OCI-LY3 (cell line): ENCODE measurements around the gene ABHD17C.

Experiments used
- H2AFZ ChIP-seq: fragments of 200-600, 300-600 bp; shearing (Covaris generic); 2 replicates; pipeline ENCODE4 v1.6.0; 2014; ENCODE audit warnings: antibody characterized with exemption, low read depth, low read length
- H3K27ac ChIP-seq: fragments of 200-600, 300-600 bp; sonication (generic); 2 replicates; pipeline ENCODE4 v1.5.1; 2014; ENCODE audit warnings: mild to moderate bottlenecking, low read length, moderate library complexity, mixed read lengths
- H3K27me3 ChIP-seq: fragments of 200-600, 300-600 bp; sonication (generic); 2 replicates; pipeline ENCODE4 v1.6.1; 2014; ENCODE audit warnings: low read depth, low read length, mixed read lengths
- H3K36me3 ChIP-seq: fragments of 200-600, 300-600 bp; sonication (generic); replicated peaks from 2 replicates; pipeline ENCODE3; 2014; ENCODE audit warnings: low read depth, low read length, mixed read lengths
- H3K4me1 ChIP-seq: fragments of 300-600, 200-600 bp; sonication (generic); 2 replicates; pipeline ENCODE4 v1.6.1; 2014; ENCODE audit warnings: low read length, mixed read lengths
- H3K4me2 ChIP-seq: fragments of 200-600, 300-600 bp; sonication (generic); 2 replicates; pipeline ENCODE4 v1.6.1; 2014; ENCODE audit warnings: low read length, mixed read lengths
- H3K4me3 ChIP-seq: fragments of 300-600, 200-600 bp; sonication (generic); 2 replicates; pipeline ENCODE4 v1.5.1; 2014; ENCODE audit warnings: antibody characterized with exemption, mild to moderate bottlenecking, low read length, moderate library complexity
- H3K79me2 ChIP-seq: fragments of 300-600, 200-600 bp; shearing (Covaris generic); 2 replicates; pipeline ENCODE4 v1.6.1; 2014; ENCODE audit warnings: mild to moderate bottlenecking, low read length, mixed read lengths
- H3K9ac ChIP-seq: fragments of 300-600, 200-600 bp; shearing (Covaris generic); 2 replicates; pipeline ENCODE4 v1.6.0; 2014; ENCODE audit warnings: mild to moderate bottlenecking, low read length, moderate library complexity
- H3K9me3 ChIP-seq: fragments of 200-600, 300-600 bp; shearing (Covaris generic); 2 replicates; pipeline ENCODE4 v1.6.1; 2014; ENCODE audit warnings: low read length, mixed read lengths; ENCODE audit not compliant: insufficient read depth
- H4K20me1 ChIP-seq: fragments of 200-600, 300-600 bp; sonication (generic); 2 replicates; pipeline ENCODE4 v1.6.1; 2016; ENCODE audit warnings: low read length, mixed read lengths; ENCODE audit not compliant: insufficient read depth
- CTCF ChIP-seq: fragments of 200-600, 300-600 bp; sonication (generic); IDR thresholded peaks from 2 replicates; pipeline ENCODE4 v1.5.1; 2014; ENCODE audit warnings: antibody characterized with exemption, low read length, low read depth
- EZH2phosphoT487 ChIP-seq: fragments of 200-600 bp; shearing (Covaris generic); IDR thresholded peaks from 2 replicates; pipeline ENCODE4 v1.6.1; 2018; ENCODE audit warnings: antibody characterized with exemption, mixed run types, low read depth

The ABHD17C gene

GRCh38 chr15:80739919-80740318 lies 44.8 kb downstream of the ABHD17C start:
- Histone ChIP-seq H3K36me3 (no peaks in the 10 kb centered on the region), H3K27ac (no peak overlapping the region), H2AFZ (no peak overlapping the region), H4K20me1 (peaks cover 44% of the 10 kb centered on the region), H3K4me1 (no peaks in the 10 kb centered on the region), H3K9me3 (no peaks in the 10 kb centered on the region), H3K4me2 (no peak overlapping the region), H3K4me3 (no peak overlapping the region), H3K9ac (no peak overlapping the region), H3K27me3 (no peaks in the 10 kb centered on the region), H3K79me2 (peaks cover 67% of the 10 kb centered on the region)
- TF ChIP-seq EZH2phosphoT487 (no peak), CTCF (no peak)

GRCh38 chr15:80742081-80742480 lies 47.0 kb downstream of the ABHD17C start:
- Histone ChIP-seq H3K36me3 (no peaks in the 10 kb centered on the region), H3K9ac (no peak overlapping the region), H3K4me3 (no peak overlapping the region), H4K20me1 (peaks cover 37% of the 10 kb centered on the region; the same call in 1 of the 2 replicates), H3K79me2 (peaks cover 70% of the 10 kb centered on the region), H3K9me3 (no peaks in the 10 kb centered on the region), H3K4me1 (no peaks in the 10 kb centered on the region), H2AFZ (no peak overlapping the region), H3K27me3 (no peaks in the 10 kb centered on the region), H3K27ac (no peak overlapping the region), H3K4me2 (no peak overlapping the region)
- TF ChIP-seq EZH2phosphoT487 (no peak), CTCF (no peak)

GRCh38 chr15:80743189-80743833 lies 48.2 kb downstream of the ABHD17C start:
- Histone ChIP-seq H3K27ac (no peak overlapping the region), H3K36me3 (no peaks in the 10 kb centered on the region), H3K9me3 (no peaks in the 10 kb centered on the region)

GRCh38 chr15:80744415-80744814 lies 49.3 kb downstream of the ABHD17C start:
- Histone ChIP-seq H3K27ac (no peak overlapping the region), H4K20me1 (peaks cover 28% of the 10 kb centered on the region), H3K4me2 (no peak overlapping the region)

More at GRCh38 chr15:80743189-80743833, 48.2 kb downstream of the ABHD17C start:
- Histone ChIP-seq H3K9ac (no peak overlapping the region), H3K4me3 (no peak overlapping the region), H3K4me1 (no peaks in the 10 kb centered on the region), H3K27me3 (no peaks in the 10 kb centered on the region), H3K79me2 (peaks cover 70% of the 10 kb centered on the region), H2AFZ (no peak overlapping the region), H4K20me1 (peaks cover 37% of the 10 kb centered on the region; the same call in 1 of the 2 replicates), H3K4me2 (no peak overlapping the region)
- TF ChIP-seq EZH2phosphoT487 (no peak), CTCF (no peak)

More at GRCh38 chr15:80744415-80744814, 49.3 kb downstream of the ABHD17C start:
- Histone ChIP-seq H3K9me3 (no peaks in the 10 kb centered on the region), H2AFZ (no peak overlapping the region), H3K79me2 (peaks cover 67% of the 10 kb centered on the region), H3K36me3 (no peaks in the 10 kb centered on the region), H3K9ac (no peak overlapping the region), H3K27me3 (no peaks in the 10 kb centered on the region), H3K4me3 (no peak overlapping the region), H3K4me1 (no peaks in the 10 kb centered on the region)
- no peak for TF ChIP-seq CTCF
- no peak for TF ChIP-seq EZH2phosphoT487
